ENCODE measurements around the gene KLHL4.
"Not testable (repeated sequence)": the region's sequence is repeated elsewhere in the genome, so short reads cannot be mapped to it uniquely, and the experiment has no call there.

Gene KLHL4

DNA sequence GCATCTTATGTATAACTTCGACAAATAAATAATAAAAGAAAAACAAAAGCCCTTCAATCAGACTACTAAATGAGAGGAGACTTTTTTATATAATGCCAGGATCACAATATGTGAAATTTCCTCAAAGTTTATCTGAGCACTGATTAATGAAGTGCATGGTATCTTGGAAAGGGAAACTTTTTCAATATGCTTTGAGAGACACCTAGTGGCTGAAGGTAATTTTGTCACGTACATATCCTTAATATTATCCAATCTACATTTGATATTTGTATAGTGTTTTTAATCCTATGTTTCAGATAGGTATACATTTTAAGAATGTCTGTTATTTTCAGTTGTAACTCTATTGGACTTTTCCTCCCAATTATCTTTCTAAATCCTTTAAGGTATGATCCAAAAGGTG lies 146.8 kb downstream of the KLHL4 start:
- peak; percentile 35 for DNase-seq

DNA sequence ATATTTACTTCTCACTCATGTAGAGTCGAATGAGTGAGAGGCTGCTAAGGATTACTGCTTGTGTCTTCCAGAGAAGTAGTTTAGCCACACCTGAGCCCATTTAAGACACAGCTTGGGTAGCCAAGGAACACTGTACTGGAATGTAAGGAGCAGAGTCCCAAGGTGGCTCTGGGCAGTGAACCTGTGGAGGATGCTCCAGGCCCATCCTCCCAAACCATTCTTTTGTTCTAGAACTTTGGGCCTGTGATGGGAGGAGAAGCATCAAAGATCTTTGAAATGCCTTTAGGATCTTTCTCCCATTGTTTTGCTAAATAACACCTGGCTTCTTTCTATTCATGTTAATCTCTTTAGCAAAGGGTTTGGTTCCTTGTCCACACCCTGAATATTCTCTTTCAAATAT lies 162.2 kb downstream of the KLHL4 start:
- DNase-seq: no peak

DNA sequence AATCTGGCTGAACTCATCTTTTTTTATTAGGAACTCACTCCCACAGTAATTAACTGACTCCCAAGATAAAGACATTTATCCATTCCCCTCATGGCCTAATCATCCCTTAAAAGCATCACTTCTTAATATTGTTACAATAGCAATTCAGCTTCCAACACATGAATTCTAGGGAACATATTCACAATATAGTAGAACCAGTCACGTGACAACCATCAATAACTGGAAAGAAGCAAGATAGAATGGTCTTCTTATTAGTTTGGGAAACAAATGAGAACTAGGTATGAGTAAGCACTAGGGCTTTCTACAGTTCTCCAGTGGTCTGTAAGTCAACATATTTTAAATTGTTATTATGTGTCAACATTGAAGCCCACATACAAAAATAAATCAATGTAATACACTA lies 170.1 kb downstream of the KLHL4 start:
- no peak for DNase-seq

DNA sequence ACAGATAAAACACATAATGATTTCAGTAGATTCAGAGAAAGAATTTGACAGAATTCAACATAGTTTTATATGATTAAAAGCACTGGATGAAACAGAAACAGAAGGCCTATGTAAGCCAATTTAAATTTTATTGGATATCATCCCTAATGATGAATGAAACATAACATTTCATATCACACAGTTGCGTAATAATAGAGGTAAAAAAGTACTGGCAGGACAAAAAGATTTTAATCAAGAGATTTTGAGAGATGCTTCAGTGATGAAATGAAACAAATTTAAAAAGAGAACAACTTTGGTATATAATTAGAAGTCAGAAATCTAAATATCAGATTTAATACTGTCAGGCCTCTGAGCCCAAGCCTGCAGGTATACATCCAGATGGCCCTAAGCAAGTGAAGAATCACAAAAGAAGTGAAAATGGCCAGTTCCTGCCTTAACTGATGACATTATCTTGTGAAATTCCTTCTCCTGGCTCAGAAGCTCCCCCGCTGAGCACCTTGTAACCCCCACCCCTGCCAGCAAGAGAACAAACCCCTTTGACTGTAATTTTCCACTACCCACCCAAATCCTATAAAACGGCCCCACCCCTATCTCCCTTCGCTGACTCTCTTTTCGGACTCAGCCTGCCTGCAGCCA lies 170.6 kb downstream of the KLHL4 start:
- DNase-seq: not testable (repeated sequence)

DNA sequence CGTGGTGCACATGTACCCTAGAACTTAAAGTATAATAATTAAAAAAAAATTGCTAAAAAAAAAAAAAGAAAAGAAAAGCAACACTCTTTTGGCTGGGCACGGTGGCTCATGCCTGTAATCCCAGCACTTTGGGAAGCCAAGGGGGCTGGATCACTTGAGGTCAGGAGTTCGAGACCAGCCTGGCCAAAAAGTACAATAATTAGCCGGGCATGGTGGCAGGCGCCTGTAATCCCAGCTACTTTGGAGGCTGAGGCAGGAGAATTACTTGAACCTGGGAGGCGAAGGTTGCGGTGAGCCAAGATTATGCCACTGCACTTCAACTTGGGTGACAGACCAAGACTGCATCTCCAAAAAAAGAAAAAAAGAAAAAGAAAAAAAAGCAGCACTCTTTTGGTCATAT lies 171.6 kb downstream of the KLHL4 start:
- not testable (repeated sequence) for DNase-seq

DNA sequence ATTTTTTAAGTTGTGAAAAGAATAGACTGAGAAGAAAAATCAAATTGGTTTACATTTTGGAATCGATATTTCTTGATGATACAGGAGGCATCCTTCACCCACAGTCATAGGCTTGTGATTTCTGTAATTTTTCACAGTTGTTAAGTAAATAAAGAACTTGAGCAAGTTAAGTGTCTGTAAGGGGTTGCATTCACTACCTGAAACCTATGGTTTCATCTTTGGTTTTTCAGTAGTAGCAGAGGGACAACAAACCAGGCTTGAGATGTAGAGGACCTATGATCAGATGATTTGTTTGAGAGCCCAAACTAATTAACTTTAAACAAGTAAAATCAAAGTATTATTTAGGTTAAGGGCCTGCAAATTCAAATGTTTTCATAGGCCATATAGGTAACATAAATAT lies 175.6 kb downstream of the KLHL4 start:
- no peak for DNase-seq

DNA sequence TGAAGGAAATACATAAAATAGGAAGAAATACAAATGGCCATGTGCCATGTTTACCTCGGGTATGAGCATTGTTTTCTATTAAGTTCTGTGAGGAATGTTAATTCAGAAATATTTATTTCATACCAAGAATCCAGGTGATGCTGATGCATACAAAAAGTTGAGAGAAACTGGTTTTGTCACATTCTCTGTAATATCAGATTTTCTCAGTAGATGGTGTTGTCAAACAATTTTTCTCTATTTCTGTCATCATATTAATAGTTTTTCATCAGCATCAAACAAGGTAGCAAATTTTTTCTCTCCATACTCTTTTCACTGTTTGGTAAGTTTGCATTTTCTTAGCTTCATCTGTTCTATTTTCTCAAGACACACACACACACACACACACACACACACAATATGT lies 179.8 kb downstream of the KLHL4 start:
- no peak for DNase-seq

DNA sequence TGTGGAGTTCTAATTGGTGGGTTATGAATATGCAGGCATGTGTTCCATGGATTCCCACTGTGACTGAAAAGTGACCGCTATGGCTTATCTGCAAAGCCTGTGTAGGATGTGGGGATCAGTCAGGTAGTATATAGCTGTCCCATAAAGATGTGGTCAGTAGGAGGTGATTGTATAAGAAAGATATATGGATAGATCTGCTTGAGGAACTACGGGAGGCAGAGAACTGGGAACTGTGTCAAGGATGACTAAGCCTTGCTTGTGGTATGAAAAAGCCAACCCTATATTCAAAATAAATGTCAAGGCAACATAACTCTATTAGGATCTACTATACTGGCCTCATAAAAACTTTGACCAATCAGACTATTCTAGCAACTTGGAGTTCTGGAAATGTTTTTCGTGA lies 185.2 kb downstream of the KLHL4 start:
- DNase-seq: no peak

DNA sequence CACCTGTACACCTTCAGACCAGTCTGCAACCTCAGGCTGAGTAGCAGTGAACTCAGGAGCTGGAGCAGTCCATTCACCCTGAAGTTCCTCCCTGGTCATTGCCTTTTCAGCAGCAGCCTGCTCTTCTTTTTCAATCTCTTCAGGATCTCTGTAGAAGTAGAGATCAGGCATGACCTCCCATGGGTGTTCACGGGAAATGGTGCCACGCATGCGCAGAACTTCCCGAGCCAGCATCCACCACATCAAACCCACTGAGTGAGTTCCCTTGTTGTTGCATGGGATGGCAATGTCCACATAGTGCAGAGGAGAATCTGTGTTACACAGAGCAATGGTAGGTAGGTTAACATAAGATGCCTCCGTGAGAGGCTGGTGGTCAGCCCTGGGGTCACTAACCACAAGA lies 185.9 kb downstream of the KLHL4 start:
- DNase-seq: not testable (repeated sequence)

DNA sequence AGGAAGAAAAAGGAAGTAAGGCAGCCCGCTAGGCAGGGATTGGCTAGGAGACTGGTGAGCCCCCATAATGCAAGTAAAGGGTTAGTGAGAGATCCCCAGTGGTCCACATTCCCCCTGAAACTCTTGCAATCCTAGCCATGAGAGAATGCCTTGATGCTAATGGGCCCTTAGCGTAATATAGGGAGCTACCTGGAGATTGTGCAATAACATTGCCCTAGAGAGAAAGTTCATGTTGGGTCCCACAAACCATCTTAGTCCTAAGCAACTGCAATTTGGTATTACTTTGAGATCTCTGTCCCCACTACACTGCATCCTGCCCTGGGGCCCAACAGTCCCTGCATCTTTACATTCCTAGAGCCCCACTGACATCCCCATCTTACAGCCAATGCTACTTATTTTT lies 188.5 kb downstream of the KLHL4 start:
- DNase-seq: no peak

DNA sequence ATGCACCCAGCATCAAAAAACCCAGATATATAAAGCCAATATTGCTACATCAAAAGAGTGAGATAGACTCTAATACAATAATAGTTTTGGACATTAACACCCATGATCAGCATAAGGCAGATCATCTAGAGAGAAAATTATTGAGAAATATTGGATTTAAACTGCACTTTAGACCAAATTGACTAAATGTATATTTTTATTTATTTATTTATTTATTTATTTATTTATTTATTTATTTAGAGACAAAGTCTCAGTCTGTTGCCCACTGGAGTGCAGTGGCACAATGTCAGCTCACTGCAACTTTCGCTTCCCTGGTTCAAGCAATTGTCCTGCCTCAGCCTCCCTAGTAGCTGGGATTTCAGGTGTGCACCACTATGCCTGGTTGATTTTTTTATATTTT lies 193.0 kb downstream of the KLHL4 start:
- no peak for DNase-seq
